Stimulated activated CD8-positive, alpha-beta memory T cell treated with anti-CD3 and anti-CD28 coated beads, Interleukin-2, amount 100 ng/mL, for 48 hours (primary cell): Measurements from ENCODE around the gene LILRA1.
"Not testable (repeated sequence)": the region's sequence is repeated elsewhere in the genome, so short reads cannot be mapped to it uniquely, and the experiment has no call there.

Source experiments
- DNase-seq, 2 donors: peaks; one replicate each; pipeline ENCODE4 v3.0.0-alpha.2; 2020; ENCODE audit warnings: low read depth in 2 of 2

The LILRA1 gene

GRCh38 chr19:54577334-54577733, 16.1 kb upstream of the LILRA1 start:
- no peak for DNase-seq

DNA sequence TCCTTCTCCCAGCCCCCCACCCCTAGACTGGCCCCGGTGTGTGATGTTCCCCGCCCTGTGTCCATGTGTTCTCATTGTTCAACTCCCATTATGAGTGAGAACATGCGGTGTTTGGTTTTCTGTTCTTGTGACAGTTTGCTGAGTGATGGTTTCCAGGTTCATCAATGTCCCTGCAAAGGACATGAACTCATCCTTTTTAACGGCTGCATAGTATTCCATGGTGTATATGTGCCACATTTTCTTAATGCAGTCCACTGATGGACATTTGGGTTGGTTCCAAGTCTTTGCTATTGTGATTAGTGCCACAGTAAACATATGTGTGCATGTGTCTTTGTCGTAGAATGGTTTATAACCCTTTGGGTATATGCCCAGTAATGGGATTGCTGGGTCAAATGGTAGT, 15.2 kb upstream of the LILRA1 start:
- DNase-seq, result not testable (repeated sequence)

- no peak for DNase-seq
These were observed 7.0 kb upstream of the LILRA1 start for GRCh38 chr19:54586397-54586796.

GRCh38 chr19:54587026-54587425, 6.4 kb upstream of the LILRA1 start:
- no peak for DNase-seq

GRCh38 chr19:54593931-54594626, 647 bp downstream of the LILRA1 start:
- not testable (repeated sequence) for DNase-seq

- no peak for DNase-seq
These were observed 1.3 kb downstream of the LILRA1 start for GRCh38 chr19:54594737-54595136.

DNA sequence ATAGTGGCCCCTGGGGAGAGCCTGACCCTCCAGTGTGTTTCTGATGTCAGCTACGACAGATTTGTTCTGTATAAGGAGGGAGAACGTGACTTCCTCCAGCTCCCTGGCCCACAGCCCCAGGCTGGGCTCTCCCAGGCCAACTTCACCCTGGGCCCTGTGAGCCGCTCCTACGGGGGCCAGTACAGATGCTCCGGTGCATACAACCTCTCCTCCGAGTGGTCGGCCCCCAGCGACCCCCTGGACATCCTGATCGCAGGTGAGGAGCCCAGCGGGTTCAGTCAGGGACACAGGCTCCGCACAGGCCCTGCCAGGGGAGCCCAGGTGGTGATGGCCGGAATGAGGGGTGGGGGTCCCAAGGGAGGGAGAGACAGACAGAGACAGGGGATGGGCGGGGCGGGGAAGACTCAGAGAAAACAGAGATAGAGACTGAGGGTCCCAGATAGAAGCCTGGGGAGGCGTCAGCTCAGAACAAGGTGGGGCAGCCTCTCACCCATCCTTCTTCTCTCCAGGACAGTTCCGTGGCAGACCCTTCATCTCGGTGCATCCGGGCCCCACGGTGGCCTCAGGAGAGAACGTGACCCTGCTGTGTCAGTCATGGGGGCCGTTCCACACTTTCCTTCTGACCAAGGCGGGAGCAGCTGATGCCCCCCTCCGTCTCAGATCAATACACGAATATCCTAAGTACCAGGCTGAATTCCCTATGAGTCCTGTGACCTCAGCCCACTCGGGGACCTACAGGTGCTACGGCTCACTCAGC, 2.4 kb downstream of the LILRA1 start:
- not testable (repeated sequence) for DNase-seq

DNA sequence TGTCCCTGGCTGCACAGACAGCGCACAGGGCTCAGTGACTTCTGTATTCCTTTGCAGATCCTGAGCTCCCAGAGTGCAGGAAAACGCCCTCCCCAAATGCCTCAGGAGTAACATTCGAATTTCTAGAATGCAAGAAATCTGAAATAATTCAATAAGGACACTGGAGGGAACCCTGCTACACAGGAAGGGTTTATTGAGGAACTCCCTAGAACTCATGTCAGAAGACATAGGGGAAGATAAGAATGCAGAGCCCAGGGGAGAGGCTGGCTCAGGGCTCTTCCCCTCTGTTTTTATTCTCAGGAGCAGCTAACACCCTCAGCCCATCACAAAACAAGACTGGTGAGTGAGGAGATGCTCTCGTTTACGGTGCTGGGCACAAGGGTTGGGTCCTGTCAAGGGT, 6.8 kb downstream of the LILRA1 start:
- no peak for DNase-seq

DNA sequence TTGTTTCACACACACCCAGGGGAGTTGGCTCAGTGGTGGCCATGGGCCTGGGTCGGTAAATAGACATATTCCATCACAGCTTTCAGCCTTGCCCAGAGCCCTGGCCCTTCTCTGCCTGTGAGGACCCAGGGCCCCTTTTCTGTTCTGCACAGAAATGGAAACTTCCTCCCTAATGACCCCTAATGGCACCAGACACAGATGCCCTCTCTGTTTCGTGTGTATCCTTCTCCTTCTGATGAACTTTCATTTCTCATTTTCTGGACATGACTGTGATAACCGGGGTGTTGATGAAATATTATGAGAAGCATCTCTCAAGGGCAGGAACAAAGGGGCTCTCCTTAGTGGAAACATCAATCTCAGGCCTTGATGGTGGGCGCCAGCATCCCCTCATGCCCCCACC, 12.8 kb downstream of the LILRA1 start:
- DNase-seq, result no peak

- no peak for DNase-seq
These were observed 13.7 kb downstream of the LILRA1 start for GRCh38 chr19:54606891-54607784.

DNA sequence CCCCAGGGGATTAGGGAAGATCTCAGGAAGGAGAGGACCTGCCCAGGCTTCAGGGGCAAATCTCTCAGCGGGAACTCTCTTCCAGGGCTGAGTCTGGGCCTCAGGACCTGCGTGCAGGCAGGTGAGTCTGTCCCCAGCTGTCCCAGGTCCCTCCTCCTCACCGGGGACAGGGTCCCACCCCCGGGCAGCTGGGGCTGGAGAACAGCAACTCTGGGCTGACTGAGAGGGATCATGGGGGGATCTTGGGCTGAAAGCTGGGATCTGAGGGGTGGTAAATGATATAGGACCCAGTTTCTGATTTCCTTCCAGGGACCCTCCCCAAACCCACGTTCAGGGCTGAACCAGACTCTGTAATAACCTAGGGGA, 14.3 kb downstream of the LILRA1 start:
- no peak for DNase-seq

DNA sequence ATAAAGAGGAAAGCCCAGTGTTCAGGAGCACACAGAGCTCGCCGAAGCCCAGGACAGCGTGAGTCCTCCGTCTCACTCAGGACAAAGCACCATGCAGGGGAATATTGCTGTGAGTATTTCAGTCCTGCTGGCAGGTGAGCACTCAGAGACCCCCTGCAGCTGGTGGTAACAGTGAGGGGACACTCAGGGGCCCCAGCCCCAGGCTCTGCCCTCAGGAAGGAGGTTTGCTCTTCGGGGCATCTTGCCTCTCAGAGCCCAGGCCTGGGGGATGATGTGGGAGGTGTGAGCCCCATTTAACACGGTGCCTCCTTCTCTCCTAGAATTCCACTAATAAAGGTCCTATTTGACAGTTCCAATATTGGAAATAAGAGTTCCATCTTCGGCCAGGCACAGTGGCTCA, 14.8 kb downstream of the LILRA1 start:
- no peak for DNase-seq

DNA sequence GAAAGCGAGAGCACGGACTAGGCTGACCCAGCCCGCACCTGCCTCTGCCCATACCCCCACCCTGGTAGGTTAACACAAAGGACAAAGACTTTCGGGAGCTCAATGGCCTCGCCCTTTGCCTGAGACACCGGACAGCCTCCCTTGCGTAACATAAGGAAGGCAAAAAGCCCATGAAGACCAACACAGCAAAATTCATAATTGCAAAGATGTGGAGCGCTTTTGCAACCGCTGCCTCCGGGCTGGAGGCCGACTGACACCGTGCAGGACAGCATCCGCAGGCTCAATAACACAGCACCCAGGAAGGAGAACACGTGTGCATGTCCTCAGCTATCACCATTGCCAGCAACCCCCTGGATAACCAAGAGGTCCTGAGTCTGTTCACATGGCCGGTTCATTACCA, 15.4 kb downstream of the LILRA1 start:
- no peak for DNase-seq

DNA sequence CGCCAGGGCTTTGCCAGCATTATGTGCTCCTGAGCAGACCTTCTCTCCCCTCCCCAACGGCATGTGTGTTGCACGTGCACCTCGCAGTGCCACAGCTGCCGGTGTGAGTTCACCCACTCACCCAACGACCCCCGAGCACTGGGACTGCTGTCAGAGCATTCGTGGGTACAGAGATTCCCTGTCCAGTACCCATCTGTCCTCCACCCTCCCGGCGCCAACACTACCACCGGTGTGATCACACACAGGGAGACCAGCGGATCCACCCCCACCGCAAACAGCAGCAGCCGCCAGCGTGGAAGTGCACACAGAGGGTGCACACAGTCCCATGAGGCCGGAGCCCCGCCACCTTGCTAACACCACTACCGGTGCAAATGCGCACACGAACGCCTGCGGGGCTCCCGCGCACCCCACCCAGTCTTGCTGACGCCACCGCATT, 15.9 kb downstream of the LILRA1 start:
- no peak for DNase-seq

DNA sequence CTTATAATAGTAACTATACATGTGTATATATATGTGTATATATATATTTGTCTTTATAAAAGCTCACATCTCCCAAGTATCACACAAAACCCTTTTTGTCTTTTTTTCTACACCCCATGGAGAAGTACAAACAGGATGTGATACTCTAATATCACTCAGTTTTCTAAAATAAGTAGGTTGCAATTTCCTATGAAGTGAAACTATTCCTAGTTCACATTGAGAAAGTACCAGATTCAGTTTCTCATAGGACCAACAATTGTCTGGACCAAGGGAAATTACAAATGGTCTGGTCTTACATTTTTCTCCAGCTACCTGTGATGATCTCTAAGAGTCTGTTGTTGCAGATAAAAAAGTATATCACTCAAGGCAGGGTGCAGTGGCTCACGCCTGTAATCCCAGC, 19.0 kb downstream of the LILRA1 start:
- no peak for DNase-seq

- DNase-seq, result no peak
These were observed 21.3 kb downstream of the LILRA1 start for GRCh38 chr19:54614726-54615125.

- DNase-seq, result no peak
These were observed 22.6 kb downstream of the LILRA1 start for GRCh38 chr19:54616057-54616456.

- no peak for DNase-seq
These were observed 23.6 kb downstream of the LILRA1 start for GRCh38 chr19:54616821-54617560.

DNA sequence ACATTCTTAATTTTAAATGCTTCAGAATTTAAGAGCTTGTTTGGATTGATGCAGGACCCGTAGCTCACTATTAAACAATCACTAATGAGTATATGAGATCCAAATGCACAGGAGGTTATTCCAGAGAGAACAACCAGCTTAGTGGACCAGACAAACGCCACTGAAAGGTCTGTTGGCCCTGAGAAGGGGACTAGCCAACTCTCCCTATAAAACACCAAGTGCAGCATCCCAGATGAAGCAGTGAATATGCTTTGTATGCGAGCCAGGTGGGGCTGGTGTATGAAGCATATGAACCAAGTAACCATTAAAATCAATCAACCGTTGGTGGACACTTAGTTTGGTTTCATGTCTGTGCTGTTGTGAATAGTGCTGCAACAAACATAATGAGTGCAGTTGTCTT, 27.0 kb downstream of the LILRA1 start:
- DNase-seq, result no peak

- DNase-seq, result no peak
These were observed 29.0 kb downstream of the LILRA1 start for GRCh38 chr19:54622431-54622830.

DNA sequence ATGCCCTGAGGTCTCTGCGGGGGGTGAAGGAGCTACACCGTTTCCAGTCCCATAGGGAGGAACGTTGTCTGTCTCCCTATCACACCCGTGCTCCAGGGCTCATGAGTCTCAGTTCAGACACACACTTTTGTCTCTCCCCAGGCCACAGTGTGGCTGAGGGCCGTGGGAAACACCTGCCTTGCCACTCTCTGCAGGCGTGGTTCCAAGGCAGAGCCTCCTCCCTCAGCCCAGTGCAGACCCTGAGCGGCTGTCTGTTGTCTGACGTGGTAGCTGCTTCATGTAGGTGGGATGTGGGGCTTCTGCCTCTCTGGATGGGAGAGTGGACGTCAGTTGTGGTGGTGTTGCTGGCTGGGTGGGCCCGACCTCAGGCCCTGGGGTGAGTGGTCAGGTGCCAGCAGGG, 30.8 kb downstream of the LILRA1 start:
- not testable (repeated sequence) for DNase-seq
